ENCODE data around the gene ALG8.

- TF ChIP-seq EZH2 (IDR thresholded peaks at IDR 0.05) = no peak
- TF ChIP-seq POLR2AphosphoS5 (IDR thresholded peaks at IDR 0.05; ENCODE audit: borderline replicate concordance, low read depth, low read length) = no peak
- no peak for TF ChIP-seq FOXP2 (optimal IDR thresholded peaks at IDR 0.05; ENCODE audit: control extremely low read depth, extremely low read length, insufficient read depth)
Measured at GRCh38 chr11:78082146-78082545, 57.3 kb downstream of the ALG8 start.

All from SK-N-MC (cell line).